ENCODE data around the gene GSK3A. TPM values are rescaled to one million over a fixed set of nuclear protein-coding genes. Genes with fewer than 3 reads are reported as not detected.
A peak's percentile ranks its signal among the peaks of the same experiment; 100 is the strongest.

GSK3A gene
- total and polyA plus RNA-seq, 9 of the 15 experiments (the other 6 are each of a cell fraction or from before 2014, with no cell fraction given), result 0.62 to 90.7 (median 33.3) TPM

DNA sequence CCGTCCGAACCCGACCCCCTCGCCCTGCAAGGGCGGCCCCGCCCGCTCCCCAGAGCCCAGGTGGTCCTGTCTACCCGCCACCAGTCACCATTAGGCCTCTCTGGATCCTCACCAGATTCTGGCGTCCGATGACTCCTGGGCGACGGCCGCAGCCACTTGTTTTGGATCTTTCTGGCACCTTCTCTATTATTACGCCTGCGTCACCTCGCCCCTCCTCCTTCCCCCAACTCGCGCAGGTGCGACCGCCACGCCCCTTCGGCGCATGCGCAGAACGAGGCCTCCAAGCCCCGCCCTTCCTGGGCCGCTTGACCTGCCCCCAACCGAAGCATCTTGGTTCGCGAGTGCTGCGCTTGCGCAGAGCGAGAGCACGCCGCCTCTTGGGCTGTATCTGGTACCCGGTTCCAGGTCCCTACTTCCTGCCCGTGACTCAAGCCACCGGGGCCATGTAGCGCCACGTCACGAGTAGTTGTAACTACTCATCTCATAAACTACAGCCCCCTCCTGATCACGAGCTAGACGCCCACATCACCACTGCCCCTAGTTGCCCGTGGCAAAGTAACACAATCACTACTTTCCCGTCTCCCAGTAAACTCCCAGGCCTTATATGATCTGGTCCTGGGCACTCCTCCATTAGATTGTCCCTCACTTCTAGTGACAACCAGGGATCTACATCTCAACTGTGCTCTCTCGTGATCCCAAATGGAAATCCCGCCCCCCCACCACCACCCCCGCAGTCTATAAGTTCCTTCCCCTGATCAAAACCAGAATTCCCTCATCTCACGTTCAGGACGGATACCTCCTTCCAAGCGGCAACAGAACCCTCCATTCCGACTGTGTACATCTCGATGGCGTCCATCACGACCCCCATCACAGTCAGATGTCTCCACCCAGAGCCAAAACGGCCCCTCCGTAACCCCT, 24.6 kb downstream of the GSK3A start, which contains the start of gene DEDD2 (continued):
- TF ChIP-seq, protein P1, sequence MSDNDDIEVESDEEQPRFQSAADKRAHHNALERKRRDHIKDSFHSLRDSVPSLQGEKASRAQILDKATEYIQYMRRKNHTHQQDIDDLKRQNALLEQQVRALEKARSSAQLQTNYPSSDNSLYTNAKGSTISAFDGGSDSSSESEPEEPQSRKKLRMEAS (CRISPR knock-in tag; IDR thresholded peaks at IDR 0.05), result peak; percentile 70
- no peak; the same call in 1 of the 2 replicates for TF ChIP-seq NFE2 (IDR thresholded peaks at IDR 0.05; ENCODE audit: low read depth)
- TF ChIP-seq FOSL1 (tag; conservative IDR thresholded peaks at IDR 0.05), result peak; percentile 76
- TF ChIP-seq, protein P2, sequence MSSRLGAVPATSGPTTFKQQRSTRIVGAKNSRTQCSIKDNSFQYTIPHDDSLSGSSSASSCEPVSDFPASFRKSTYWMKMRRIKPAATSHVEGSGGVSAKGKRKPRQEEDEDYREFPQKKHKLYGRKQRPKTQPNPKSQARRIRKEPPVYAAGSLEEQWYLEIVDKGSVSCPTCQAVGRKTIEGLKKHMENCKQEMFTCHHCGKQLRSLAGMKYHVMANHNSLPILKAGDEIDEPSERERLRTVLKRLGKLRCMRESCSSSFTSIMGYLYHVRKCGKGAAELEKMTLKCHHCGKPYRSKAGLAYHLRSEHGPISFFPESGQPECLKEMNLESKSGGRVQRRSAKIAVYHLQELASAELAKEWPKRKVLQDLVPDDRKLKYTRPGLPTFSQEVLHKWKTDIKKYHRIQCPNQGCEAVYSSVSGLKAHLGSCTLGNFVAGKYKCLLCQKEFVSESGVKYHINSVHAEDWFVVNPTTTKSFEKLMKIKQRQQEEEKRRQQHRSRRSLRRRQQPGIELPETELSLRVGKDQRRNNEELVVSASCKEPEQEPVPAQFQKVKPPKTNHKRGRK (tag; IDR thresholded peaks at IDR 0.05), result no peak
- TF ChIP-seq, protein P3, sequence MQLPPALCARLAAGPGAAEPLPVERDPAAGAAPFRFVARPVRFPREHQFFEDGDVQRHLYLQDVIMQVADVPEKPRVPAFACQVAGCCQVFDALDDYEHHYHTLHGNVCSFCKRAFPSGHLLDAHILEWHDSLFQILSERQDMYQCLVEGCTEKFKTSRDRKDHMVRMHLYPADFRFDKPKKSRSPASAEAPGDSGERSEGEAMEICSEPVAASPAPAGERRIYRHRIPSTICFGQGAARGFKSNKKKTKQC (CRISPR knock-in tag; IDR thresholded peaks at IDR 0.05), result no peak
- TF ChIP-seq WHSC1 (IDR thresholded peaks at IDR 0.05; ENCODE audit: low read length), result no peak
- 0 out of 2 replicates have a peak, but pooled peaks have one; percentile 6 for TF ChIP-seq TARDBP (IDR thresholded peaks at IDR 0.05)
- no peak for TF ChIP-seq ZNF217 (CRISPR knock-in tag; IDR thresholded peaks at IDR 0.05)
- no peak for TF ChIP-seq TAF15 (IDR thresholded peaks at IDR 0.05; ENCODE audit: low read depth, low read length)
- TF ChIP-seq DACH1 (IDR thresholded peaks at IDR 0.05; ENCODE audit: partially characterized antibody), result no peak
- TF ChIP-seq KLF13 (tag; IDR thresholded peaks at IDR 0.05; ENCODE audit: borderline replicate concordance, low read depth), result 0 out of 2 replicates have a peak, but pooled peaks have one; percentile 9
- peak; percentile 89 for TF ChIP-seq MYC (IDR thresholded peaks at IDR 0.05; ENCODE audit: low read depth, low read length)
- TF ChIP-seq MYC (CRISPR knock-in tag; IDR thresholded peaks at IDR 0.05; ENCODE audit: borderline replicate concordance, low read depth), result 0 out of 2 replicates have a peak, but pooled peaks have one; percentile 38
- TF ChIP-seq MCM5 (IDR thresholded peaks at IDR 0.05; ENCODE audit: low read depth), result no peak
- TF ChIP-seq RAD51 (IDR thresholded peaks at IDR 0.05; ENCODE audit: borderline replicate concordance, low read depth), result no peak
- TF ChIP-seq SMARCC2 (IDR thresholded peaks at IDR 0.05; ENCODE audit: low read depth), result no peak
- no peak for TF ChIP-seq SAFB2 (IDR thresholded peaks at IDR 0.05; ENCODE audit: borderline replicate concordance, low read depth, low read length, severe bottlenecking)
- no peak for TF ChIP-seq BCL6 (CRISPR knock-in tag; IDR thresholded peaks at IDR 0.05)
- peak; percentile 58 for TF ChIP-seq HMGN3 (IDR thresholded peaks at IDR 0.05; ENCODE audit: borderline replicate concordance, extremely low read depth, insufficient read length, low read depth, low read length)
- peak; percentile 83 for TF ChIP-seq CCNT2 (IDR thresholded peaks at IDR 0.05; ENCODE audit: borderline replicate concordance, extremely low read depth, insufficient read length, low read depth, low read length)
- TF ChIP-seq PML (IDR thresholded peaks at IDR 0.05; ENCODE audit: low read length), result peak; percentile 50
- TF ChIP-seq STAT5A (IDR thresholded peaks at IDR 0.05; ENCODE audit: borderline replicate concordance, low read length), result no peak
- no peak for TF ChIP-seq PCBP1 (IDR thresholded peaks at IDR 0.05; ENCODE audit: low read depth, low read length, poor library complexity, severe bottlenecking)
- TF ChIP-seq POLR2AphosphoS5 (IDR thresholded peaks at IDR 0.05; ENCODE audit: control insufficient read depth, insufficient read depth, low read depth, low read length), result peak; percentile 47
- TF ChIP-seq ZNF79 (CRISPR knock-in tag; IDR thresholded peaks at IDR 0.05; ENCODE audit: low read depth), result no peak
- TF ChIP-seq ZNF121 (CRISPR knock-in tag; conservative IDR thresholded peaks at IDR 0.05), result no peak
